ENCODE measurements around the gene SLC16A7. TPM values are rescaled to one million over a fixed set of nuclear protein-coding genes. Genes with fewer than 3 reads are reported as not detected.
"Not testable (repeated sequence)": the region's sequence is repeated elsewhere in the genome, so short reads cannot be mapped to it uniquely, and the experiment has no call there.

SLC16A7 gene
- polyA plus RNA-seq, 12 donors: 3.9 to 9.9 (median 5.4) TPM; not detected in 1

- DNase-seq: no peak
Measured at GRCh38 chr12:59724011-59724695, 128.3 kb downstream of the SLC16A7 start.

- DNase-seq: no peak
Measured at GRCh38 chr12:59733200-59733599, 137.4 kb downstream of the SLC16A7 start.

GRCh38 chr12:59734371-59734770, 138.5 kb downstream of the SLC16A7 start:
- DNase-seq: no peak

GRCh38 chr12:59735231-59735630, 139.4 kb downstream of the SLC16A7 start:
- no peak for DNase-seq

GRCh38 chr12:59736359-59736758, 140.5 kb downstream of the SLC16A7 start:
- no peak for DNase-seq

DNA sequence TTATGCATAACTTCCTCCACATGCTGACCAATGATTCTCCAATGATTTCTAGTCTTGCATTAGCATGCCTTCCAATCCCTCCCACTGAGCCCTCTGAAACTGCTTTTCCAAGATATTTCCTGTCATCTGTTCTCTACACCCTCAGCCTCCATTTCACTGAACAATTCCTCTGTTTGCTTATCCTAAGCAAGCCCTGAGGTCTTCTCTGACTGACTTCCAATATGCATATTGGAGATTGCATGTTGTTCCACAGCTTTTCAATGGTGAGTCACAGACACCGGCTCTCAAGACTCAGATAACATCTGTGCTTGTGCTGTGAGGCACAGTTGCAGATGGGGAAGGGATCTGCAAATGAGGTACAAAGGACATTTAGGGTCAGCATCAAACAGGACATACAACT, 141.0 kb downstream of the SLC16A7 start:
- no peak for DNase-seq

GRCh38 chr12:59737725-59738463, 142.1 kb downstream of the SLC16A7 start:
- DNase-seq: no peak

- DNase-seq: no peak
Measured at GRCh38 chr12:59742841-59743240, 147.0 kb downstream of the SLC16A7 start.

GRCh38 chr12:59744564-59744963, 148.7 kb downstream of the SLC16A7 start:
- DNase-seq: no peak

DNA sequence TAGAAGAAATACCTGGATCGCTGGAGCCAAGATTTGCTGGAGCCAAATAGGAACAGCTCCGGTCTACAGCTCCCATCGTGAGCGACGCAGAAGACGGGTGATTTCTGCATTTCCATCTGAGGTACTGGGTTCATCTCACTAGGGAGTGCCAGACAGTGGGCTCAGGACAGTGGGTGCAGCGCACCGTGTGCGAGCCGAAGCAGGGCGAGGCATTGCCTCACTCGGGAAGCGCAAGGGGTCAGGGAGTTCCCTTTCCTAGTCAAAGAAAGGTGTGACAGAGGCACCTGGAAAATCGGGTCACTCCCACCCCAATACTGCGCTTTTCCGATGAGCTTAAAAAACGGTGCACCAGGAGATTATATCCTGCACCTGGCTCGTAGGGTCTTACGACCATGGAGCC, 155.3 kb downstream of the SLC16A7 start:
- DNase-seq: not testable (repeated sequence)

DNA sequence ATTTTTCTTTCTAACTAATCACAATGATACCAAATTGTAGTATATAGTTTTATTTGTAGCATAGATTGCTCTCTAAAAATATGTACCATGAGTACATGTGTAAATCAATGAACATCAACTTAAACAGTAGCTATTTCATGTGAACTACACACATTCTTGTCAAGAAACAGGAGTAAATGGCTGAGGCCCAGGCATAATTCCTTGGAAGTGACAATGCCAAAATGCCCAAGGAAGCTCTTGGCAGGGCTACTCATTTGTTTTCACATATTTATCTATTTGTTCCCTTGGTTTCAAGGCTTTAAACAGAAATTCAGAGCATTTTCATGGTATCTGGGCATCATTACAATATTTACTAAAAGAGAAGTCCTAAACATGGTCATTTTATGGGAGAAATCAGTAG, 165.7 kb downstream of the SLC16A7 start:
- no peak for DNase-seq

DNA sequence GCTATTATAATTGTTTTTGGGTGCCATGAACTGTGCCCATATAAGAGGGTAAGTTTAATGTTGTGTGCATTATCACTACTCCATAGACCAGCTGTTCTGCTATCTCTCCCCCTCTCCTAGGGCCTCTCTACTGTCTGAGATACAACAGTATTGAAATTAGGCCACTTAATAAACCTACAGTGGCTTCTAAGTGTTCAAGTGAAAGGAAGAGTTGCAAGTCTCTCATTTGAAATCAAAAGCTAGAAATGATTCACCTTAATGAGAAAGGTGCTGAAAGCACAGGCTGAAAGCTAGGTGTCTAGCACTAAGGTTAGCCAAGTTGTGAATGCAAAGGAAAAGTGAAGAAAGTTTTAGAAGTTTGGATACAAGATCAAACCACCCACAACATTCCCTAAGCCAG, 168.0 kb downstream of the SLC16A7 start:
- DNase-seq: no peak

DNA sequence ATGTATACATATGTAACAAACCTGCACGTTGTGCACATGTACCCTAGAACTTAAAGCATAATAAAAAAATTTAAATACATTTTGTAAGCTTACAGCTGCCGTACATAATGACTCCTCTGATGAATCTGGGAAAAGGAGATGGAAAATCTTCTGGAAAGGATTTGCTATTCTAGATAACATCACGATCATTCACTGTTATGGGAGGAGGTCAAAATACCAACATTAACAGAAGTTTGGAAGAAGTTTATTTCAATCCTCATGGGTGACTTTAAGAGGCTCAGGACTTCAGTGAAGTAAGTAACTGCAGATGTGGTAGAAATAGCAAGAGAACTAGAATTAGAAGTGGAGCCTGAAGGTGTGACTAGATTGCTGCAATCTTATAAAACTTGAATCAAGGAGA, 172.2 kb downstream of the SLC16A7 start:
- peak; percentile 39 for DNase-seq

DNA sequence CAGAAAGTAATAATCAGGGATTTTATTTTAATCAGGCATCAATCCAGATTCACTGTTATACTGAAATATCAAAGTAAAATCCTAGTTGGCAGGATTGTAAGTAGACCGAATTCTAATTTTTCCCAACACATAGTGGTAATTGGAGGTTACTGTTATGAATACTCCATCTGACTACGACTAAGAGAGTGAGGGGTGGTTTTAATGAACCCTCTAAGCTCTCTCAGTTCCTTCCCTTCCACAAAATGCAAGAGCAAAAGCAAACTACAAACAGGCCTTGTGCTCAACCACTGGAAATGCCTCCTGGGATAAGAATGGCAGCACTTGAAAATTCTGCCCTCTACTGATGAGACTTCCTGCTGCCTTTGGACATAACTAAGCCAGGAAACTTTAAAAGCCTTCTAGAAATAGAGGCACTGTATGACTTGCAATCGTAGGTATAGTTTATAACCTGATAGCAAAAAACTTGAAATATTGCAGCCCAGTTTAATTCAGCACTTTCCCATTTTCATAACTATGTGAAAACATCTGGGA, 184.8 kb downstream of the SLC16A7 start:
- no peak for DNase-seq

GRCh38 chr12:59787610-59788009, 191.8 kb downstream of the SLC16A7 start:
- no peak for DNase-seq

- DNase-seq: no peak
Measured at GRCh38 chr12:59792647-59793046, 196.8 kb downstream of the SLC16A7 start.

DNA sequence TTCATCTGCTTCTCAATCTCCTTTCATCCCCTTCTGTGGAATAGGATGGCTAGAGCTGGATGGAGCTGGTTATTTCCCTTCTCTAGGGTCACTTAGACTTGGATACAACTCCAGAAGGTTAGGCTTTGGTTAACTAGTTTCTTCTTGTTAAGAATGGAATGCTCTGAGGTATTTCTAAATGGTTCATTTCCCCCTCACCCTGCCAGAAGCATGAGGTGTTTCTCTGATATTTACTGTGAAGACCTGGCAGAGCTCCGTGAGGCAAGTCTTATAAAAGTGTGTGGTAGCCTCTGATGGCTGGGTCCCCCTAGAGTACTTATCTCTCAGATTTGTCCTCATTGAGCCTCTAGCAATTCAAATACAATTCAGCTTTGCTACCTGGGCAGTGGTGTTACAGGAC, 207.9 kb downstream of the SLC16A7 start:
- DNase-seq: no peak

GRCh38 chr12:59808317-59808910, 212.6 kb downstream of the SLC16A7 start:
- DNase-seq: peak; percentile 7

- DNase-seq: no peak
Measured at GRCh38 chr12:59811991-59812390, 216.2 kb downstream of the SLC16A7 start.

DNA sequence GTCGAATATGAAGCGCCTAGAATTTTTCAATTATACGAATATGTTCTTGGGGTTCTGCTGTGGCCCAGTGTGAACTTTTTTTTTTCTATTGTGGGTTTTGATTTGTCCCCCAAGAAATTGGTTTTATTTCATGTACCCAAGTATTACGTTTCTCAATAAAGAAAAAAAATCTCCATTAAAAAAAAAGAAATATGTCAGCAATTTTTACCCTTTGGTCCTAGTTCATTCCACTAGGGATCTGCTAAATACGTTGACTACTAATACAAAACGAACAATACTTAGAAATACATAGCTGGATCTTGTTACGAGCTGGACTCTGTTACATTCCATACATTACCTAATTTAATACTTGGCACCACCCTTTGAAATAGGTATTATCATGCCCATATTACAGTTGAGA, 216.9 kb downstream of the SLC16A7 start:
- no peak for DNase-seq

GRCh38 chr12:59820594-59821011, 224.8 kb downstream of the SLC16A7 start:
- DNase-seq: no peak

GRCh38 chr12:59823567-59823966, 227.7 kb downstream of the SLC16A7 start:
- no peak for DNase-seq

DNA sequence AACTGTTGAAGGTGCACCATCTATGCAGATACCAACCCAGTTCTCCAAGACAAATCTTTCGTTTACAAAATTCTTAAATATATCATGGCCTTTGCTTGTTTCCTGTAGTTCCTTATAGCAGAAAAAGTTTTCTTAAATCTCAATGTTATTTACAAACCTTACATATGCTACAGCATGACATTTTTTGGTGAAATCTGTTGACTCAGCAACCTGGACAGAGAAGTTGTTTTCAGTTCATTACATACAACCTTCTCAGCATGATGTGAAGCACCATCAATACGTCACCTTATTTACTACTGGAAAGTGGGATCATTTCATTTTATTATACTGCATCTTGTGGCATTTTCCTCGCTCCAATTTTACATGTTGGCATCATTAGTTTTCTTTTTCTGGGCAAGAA, 231.9 kb downstream of the SLC16A7 start:
- DNase-seq: no peak

Measured in muscle of arm (tissue), 12 donors.